GM12873 (cell line): Measurements from ENCODE around the gene NKX2-1.

Experiments
- CTCF ChIP-seq: IDR thresholded peaks from 2 replicates; pipeline ENCODE4 v1.5.1; 2012; ENCODE audit warnings: low read depth, mild to moderate bottlenecking, moderate library complexity, low read length, control low read depth; ENCODE audit not compliant: insufficient read depth; ENCODE audit errors: missing control alignments

Gene NKX2-1

GRCh38 chr14:36515105-36515593 lies 4.9 kb downstream of the NKX2-1 start:
- no peak for TF ChIP-seq CTCF

GRCh38 chr14:36514278-36515104 lies 5.5 kb downstream of the NKX2-1 start:
- no peak for TF ChIP-seq CTCF

- no peak for TF ChIP-seq CTCF
These were observed 6.4 kb downstream of the NKX2-1 start for GRCh38 chr14:36513451-36514277.

GRCh38 chr14:36513012-36513420 lies 7.0 kb downstream of the NKX2-1 start:
- TF ChIP-seq CTCF = no peak

- TF ChIP-seq CTCF = no peak
These were observed 7.4 kb downstream of the NKX2-1 start for GRCh38 chr14:36512585-36513003.

GRCh38 chr14:36511981-36512584 lies 7.9 kb downstream of the NKX2-1 start:
- TF ChIP-seq CTCF = no peak

GRCh38 chr14:36510874-36511273 lies 9.2 kb downstream of the NKX2-1 start:
- no peak for TF ChIP-seq CTCF
